GM10847 (cell line): ENCODE measurements around the gene KCNG1.

Experiments used
- POLR2A ChIP-seq: IDR thresholded peaks from 2 replicates; pipeline ENCODE4 v1.6.1; 2011; ENCODE audit not compliant: insufficient read length; ENCODE audit errors: extremely low read depth

Gene KCNG1, protein sequence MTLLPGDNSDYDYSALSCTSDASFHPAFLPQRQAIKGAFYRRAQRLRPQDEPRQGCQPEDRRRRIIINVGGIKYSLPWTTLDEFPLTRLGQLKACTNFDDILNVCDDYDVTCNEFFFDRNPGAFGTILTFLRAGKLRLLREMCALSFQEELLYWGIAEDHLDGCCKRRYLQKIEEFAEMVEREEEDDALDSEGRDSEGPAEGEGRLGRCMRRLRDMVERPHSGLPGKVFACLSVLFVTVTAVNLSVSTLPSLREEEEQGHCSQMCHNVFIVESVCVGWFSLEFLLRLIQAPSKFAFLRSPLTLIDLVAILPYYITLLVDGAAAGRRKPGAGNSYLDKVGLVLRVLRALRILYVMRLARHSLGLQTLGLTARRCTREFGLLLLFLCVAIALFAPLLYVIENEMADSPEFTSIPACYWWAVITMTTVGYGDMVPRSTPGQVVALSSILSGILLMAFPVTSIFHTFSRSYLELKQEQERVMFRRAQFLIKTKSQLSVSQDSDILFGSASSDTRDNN

DNA sequence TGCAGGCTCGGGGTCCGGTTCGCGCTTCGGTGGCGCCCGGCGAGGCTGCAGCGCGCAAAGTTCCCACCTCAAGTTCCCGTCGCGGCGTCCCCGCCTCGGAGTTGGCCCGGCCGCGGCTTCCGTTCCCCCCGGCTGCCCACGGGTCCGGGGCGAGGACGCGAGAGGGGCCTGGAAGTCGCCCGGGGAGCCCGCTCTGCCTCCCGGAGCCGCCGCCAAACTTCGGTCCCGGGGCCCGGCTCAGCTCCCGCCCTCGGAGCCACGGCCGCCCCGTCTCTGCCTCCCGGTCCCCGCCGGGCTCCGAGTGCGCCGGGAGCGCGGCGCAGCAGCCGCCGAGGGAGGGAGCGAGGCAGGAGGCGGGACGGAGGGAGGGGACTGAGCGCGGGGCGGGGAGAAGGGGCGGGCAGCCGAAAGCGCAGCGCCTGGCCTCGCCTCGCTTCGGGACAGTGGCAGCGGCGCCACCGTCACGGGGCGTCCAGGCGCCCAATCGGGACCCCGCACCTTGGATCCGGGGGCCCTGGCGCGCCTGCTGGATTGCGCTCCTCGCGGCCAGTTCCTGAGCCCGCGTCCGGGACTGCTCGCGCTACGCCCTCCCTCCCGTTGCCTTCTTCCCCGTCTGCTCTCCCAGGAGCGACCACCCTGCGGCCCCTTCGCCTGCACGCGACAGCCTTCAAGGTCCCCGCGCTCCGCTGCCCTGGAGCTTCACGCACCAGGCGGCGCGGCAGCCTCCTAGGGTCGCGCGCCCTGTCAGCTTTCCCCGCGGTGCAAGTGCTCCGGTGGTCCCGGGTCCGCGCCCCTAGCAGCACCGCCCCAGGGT lies at the start of gene KCNG1:
KCNG1 (minus strand) TSS at position 305 of the 814 bp plus-strand sequence. CDS start 12,769 bp downstream, outside the sequence.
- no peak for TF ChIP-seq POLR2A

- no peak for TF ChIP-seq POLR2A
These were observed 47.7 kb upstream of the KCNG1 start for GRCh38 chr20:51070621-51071020.

- TF ChIP-seq POLR2A, result no peak
These were observed 44.9 kb upstream of the KCNG1 start for GRCh38 chr20:51067792-51068191.

DNA sequence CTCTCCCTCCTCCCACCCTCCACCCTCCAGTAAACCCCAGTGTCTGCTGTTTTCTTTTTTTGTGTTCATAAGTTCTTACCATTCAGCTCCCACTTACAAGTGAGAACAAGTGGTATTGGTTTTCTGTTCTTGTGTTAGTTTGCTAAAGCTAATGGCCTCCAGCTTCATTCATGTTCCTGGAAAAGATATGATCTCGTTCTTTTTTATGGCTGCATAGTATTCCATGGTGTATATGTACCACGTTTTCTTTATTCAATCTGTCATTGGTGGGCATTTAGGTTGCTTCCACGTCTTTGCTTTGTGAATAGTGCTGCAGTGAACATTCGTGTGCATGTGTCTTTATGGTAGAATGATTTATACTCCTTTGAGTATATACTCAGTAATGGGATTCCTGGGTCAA lies 42.7 kb upstream of the KCNG1 start:
- no peak for TF ChIP-seq POLR2A

- no peak for TF ChIP-seq POLR2A
These were observed 41.2 kb upstream of the KCNG1 start for GRCh38 chr20:51064137-51064536.

DNA sequence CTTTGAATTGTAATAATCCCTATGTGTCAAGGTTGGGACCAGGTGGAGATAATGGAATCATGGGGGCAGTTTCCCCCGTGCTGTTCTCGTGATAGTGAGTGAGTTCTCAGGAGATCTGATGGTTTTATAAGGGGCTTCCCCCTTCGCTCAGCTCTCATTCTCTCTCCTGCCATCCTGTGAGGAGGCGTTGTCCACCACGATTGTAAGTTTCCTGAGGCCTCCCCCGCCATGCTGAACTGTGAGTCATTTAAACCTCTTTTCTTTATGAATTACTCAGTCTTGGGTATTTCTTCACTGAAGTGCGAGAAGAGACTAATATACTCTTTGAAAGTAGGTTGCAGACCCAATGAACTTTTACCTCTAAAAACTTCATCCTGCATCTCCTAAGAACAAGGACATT lies 39.2 kb upstream of the KCNG1 start:
- no peak for TF ChIP-seq POLR2A

DNA sequence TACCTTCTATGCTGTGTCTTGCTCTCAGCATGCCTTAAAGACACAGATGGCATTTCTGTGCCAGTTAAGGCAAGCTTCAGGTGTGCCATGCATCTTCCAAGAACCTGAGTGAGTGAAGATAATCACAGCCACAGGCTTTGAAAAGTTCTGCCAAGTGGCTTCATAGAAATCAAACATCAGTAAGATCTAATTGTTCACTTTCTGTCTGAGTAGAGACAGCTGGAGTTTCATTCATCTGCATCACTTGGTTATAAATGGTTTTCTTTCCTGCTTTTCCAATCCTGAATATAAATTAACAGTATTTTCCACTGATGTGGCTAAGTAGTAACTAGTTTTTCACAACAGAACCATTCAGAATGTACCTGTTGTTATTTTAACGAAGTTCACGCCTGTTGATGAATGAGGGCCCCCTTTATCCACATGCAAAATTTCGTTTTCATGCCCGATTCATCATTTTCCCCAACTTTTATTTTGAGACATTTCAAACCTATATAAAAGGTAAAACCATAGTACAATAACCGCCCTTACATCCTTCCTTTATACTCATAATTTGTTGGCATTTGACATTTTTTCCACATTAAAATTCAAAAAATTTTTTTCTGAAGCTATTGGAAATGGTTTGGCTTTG lies 38.6 kb upstream of the KCNG1 start:
- no peak for TF ChIP-seq POLR2A

- no peak for TF ChIP-seq POLR2A
These were observed 37.4 kb upstream of the KCNG1 start for GRCh38 chr20:51060301-51060700.

- no peak for TF ChIP-seq POLR2A
These were observed 37.0 kb upstream of the KCNG1 start for GRCh38 chr20:51059862-51060261.

GRCh38 chr20:51058017-51058416 lies 35.1 kb upstream of the KCNG1 start:
- TF ChIP-seq POLR2A, result no peak

DNA sequence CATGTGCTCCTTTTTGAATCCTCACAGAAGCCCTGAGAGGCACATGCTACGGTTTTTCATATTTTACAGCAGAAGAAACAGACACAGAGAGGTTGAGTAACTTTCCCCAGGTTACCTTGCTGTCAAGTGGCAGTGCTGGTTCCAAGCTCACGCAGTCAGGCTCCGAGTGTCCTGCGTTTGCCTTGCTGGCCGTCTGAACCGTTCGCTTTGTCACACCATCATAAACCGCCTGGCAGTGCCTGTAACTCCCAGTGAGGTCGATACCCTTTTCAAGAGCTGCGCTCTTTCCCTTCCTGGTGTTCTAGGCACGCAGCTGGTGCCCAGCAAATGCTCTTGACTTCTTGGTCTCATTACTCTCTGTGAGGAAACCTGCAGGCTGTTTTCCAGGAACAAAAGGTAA lies 31.3 kb upstream of the KCNG1 start:
- TF ChIP-seq POLR2A, result no peak

DNA sequence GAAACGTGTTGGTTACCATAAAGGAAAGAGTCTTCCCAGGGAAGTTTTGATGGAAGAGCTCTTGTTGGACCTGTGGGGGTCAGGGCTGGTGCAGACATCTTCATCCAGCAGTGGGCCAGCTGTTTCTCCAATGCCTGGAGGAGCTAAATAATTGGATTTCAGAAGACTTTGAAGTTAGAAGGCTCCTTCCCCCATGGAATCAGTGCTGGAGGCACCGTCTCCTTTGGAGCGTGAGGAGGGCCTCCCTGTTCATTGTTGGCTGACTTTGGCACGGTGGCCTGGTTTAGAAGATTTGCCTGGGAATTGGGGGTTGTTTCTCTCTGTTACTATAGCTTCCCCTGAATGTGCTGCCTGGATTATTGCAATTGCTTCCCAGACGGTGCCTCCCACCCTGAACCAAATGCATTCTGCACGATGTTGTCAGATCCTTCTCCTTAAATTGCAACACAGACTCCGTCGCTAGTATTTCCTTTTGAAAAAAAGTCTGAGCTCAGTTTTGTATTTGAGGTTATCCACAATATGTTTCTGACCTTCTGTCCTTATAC lies 27.7 kb upstream of the KCNG1 start:
- TF ChIP-seq POLR2A, result no peak

GRCh38 chr20:51046021-51046985 lies 23.4 kb upstream of the KCNG1 start:
- no peak for TF ChIP-seq POLR2A

GRCh38 chr20:51044796-51045195 lies 21.9 kb upstream of the KCNG1 start:
- no peak for TF ChIP-seq POLR2A

GRCh38 chr20:51043811-51044210 lies 20.9 kb upstream of the KCNG1 start:
- TF ChIP-seq POLR2A, result no peak
